Breast epithelium (tissue), 3 donors: ENCODE data around the gene HIVEP2.

Source experiments
- POLR2A ChIP-seq: fragments of 450-650 bp; IDR thresholded peaks from one replicate; pipeline ENCODE4 v1.6.1; 2016; ENCODE audit warnings: antibody characterized with exemption, mild to moderate bottlenecking, moderate library complexity
- TF ChIP-seq, protein P1 (sequence below), 3 donors: fragments of 450-650 bp; IDR thresholded peaks; one replicate each; pipeline ENCODE4 v1.5.1; 2016 to 2017; ENCODE audit warnings: antibody characterized with exemption in 3 of 3, mild to moderate bottlenecking in 3 of 3, moderate library complexity in 3 of 3

DNA sequence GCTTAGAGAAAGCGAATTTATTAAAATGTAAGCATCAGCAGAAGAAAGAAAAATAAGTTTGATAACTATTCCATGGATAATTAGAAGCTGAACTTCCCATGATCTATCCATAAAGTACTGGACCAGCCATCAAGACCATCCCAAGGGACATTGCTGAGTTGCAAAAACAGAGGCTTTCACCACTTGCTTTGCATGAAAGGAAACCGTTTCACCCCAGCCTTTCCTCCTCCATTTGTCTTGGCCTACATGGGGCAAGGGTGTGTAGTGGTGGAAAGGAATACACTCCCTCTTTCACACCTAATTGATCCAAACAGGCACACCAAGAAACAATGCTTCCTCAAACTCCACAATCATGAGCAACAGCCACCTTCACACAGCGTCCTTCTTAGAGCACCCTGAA is 10.4 kb downstream of the HIVEP2 start:
- TF ChIP-seq, protein P1, sequence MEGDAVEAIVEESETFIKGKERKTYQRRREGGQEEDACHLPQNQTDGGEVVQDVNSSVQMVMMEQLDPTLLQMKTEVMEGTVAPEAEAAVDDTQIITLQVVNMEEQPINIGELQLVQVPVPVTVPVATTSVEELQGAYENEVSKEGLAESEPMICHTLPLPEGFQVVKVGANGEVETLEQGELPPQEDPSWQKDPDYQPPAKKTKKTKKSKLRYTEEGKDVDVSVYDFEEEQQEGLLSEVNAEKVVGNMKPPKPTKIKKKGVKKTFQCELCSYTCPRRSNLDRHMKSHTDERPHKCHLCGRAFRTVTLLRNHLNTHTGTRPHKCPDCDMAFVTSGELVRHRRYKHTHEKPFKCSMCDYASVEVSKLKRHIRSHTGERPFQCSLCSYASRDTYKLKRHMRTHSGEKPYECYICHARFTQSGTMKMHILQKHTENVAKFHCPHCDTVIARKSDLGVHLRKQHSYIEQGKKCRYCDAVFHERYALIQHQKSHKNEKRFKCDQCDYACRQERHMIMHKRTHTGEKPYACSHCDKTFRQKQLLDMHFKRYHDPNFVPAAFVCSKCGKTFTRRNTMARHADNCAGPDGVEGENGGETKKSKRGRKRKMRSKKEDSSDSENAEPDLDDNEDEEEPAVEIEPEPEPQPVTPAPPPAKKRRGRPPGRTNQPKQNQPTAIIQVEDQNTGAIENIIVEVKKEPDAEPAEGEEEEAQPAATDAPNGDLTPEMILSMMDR (IDR thresholded peaks at IDR 0.05), result no peak
- no peak for TF ChIP-seq POLR2A
